ENCODE measurements around the gene HSD17B12. TPM values are rescaled to one million over a fixed set of nuclear protein-coding genes. Genes with fewer than 3 reads are reported as not detected.

The HSD17B12 gene
- total RNA-seq, 2 donors from 2014 or later = 40.6 to 52.4 TPM

DNA sequence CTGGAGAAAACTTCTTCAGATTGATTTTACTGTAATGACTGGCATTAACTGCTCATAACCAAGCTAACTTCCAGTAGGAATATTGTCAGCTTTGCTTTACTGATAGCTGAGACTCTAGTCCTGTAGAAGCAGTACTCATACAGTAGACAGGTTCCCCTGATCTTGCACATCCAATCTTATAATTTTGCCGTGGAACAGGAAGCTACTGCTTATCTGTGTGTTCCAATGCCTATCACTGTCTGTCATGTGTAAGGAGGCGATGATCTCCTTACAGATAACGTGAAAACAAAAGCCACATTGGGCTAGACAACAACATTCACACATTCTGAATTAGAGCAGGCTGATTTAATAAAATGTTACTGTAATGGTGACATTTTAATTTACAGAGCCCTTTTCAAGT is 13.2 kb downstream of the HSD17B12 start:
- no peaks in the 10 kb centered on the region for H3K9me3 Mint-ChIP-seq
- ATAC-seq = no peak
- DNase-seq (ENCODE audit: low spot score) = no peak
- no peak overlapping the region for H3K27ac Mint-ChIP-seq
- H3K36me3 Mint-ChIP-seq = peaks cover 10% of the 10 kb centered on the region
- H3K4me3 Mint-ChIP-seq = no peak overlapping the region
- H3K27me3 Mint-ChIP-seq = no peaks in the 10 kb centered on the region
- H3K4me1 Mint-ChIP-seq (ENCODE audit: low read depth in 2 of 2) = peaks cover 22 to 32% of the 10 kb centered on the region in 2 donors

- DNase-seq (ENCODE audit: low spot score) = no peak
- H3K36me3 Mint-ChIP-seq = peaks cover 10% of the 10 kb centered on the region
- no peak overlapping the region for H3K4me3 Mint-ChIP-seq
- H3K27ac Mint-ChIP-seq = no peak overlapping the region
- peaks cover 22 to 32% of the 10 kb centered on the region in 2 donors for H3K4me1 Mint-ChIP-seq (ENCODE audit: low read depth in 2 of 2)
- no peaks in the 10 kb centered on the region for H3K27me3 Mint-ChIP-seq
- H3K9me3 Mint-ChIP-seq = no peaks in the 10 kb centered on the region
- no peak for ATAC-seq
These were observed 13.9 kb downstream of the HSD17B12 start for GRCh38 chr11:43694477-43694876.

- Mint-ChIP-seq H3K27ac (no peak overlapping the region), H3K4me3 (no peak overlapping the region), H3K27me3 (no peaks in the 10 kb centered on the region), H3K9me3 (peaks cover 5% of the 10 kb centered on the region), H3K36me3 (peaks cover 8% of the 10 kb centered on the region), H3K4me1 (ENCODE audit: low read depth in 2 of 2) (peaks cover 9 to 18% of the 10 kb centered on the region in 2 donors)
- DNase-seq (ENCODE audit: low spot score) = no peak
- no peak for ATAC-seq
These were observed 17.1 kb downstream of the HSD17B12 start for GRCh38 chr11:43697679-43698078.

DNA sequence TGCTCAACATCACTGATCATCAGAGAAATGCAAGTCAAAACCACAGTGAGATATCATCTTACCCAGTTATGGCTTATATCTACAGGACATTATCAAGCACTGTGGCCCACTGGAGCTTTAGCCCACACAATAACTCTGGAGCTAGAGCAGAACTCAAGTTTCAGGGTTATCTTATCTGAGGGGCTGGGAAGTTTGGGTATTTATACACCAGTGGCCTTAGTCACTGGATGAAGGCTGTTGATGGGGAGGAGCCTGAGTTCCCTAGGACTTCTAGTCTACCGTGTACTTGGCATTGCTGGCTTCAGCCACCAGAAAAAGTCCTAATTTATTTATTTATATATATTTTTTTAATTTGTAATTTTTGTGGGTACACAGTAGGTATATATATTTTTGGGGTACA is 19.3 kb downstream of the HSD17B12 start:
- no peak overlapping the region for H3K4me3 Mint-ChIP-seq
- H3K4me1 Mint-ChIP-seq (ENCODE audit: low read depth in 2 of 2) = peaks cover 9 to 12% of the 10 kb centered on the region in 2 donors
- no peak for ATAC-seq
- peaks cover 5% of the 10 kb centered on the region for H3K9me3 Mint-ChIP-seq
- DNase-seq (ENCODE audit: low spot score) = no peak
- no peaks in the 10 kb centered on the region for H3K27me3 Mint-ChIP-seq
- peaks cover 12% of the 10 kb centered on the region for H3K36me3 Mint-ChIP-seq
- H3K27ac Mint-ChIP-seq = no peak overlapping the region

- H3K27me3 Mint-ChIP-seq = no peaks in the 10 kb centered on the region
- no peak for DNase-seq (ENCODE audit: low spot score)
- no peak overlapping the region for H3K27ac Mint-ChIP-seq
- H3K36me3 Mint-ChIP-seq = peaks cover 4% of the 10 kb centered on the region
- no peaks in the 10 kb centered on the region for H3K4me1 Mint-ChIP-seq (ENCODE audit: low read depth in 2 of 2)
- no peak for ATAC-seq
- H3K4me3 Mint-ChIP-seq = no peak overlapping the region
- H3K9me3 Mint-ChIP-seq = no peaks in the 10 kb centered on the region
These were observed 26.1 kb downstream of the HSD17B12 start for GRCh38 chr11:43706631-43707030.

DNA sequence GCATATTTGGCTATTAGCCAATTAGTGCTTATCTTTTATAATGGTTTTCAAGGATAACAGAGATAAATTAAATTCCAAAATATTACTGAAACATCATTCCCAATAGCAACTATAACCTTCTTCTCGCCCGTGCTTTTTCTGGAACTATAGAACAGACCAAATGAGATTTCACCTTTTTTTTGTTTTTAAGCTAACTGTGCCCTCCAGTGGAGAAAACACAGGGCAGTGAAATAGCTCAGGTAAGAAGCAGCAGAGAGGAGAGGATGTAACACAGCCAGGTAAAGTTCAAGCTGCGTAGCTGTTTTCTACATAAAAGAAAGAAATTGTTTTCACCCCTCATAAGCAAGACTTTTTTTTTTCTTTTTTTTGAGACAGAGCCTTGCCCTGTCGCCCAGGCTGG is 28.2 kb downstream of the HSD17B12 start:
- Mint-ChIP-seq H3K27ac (no peak overlapping the region), H3K9me3 (no peaks in the 10 kb centered on the region), H3K36me3 (peaks cover 3% of the 10 kb centered on the region), H3K4me3 (no peak overlapping the region), H3K27me3 (no peaks in the 10 kb centered on the region), H3K4me1 (ENCODE audit: low read depth in 2 of 2) (peaks cover 4% of the 10 kb centered on the region in 2 donors)
- DNase-seq (ENCODE audit: low spot score) (no peak), ATAC-seq (no peak)

DNA sequence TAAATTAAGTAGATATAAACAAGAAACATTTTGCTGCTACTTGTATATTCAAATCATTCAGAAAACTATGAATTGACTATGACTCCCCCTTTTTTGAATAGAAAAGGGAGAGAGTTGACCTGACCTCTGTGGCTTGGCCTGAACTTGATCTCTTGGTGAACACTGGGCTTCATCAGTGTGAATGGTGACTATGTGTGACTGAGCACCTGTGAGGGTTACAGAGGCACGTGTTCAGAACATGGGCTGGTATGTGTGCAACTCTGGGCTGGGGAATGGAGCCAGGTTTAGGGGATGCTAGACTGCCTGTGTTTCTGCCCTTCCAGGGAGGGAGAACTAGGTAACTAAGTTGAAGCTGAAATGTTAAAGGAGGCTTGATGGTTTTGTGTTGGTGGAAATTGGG is 29.2 kb downstream of the HSD17B12 start:
- Mint-ChIP-seq H3K36me3 (no peaks in the 10 kb centered on the region), H3K4me3 (no peak overlapping the region), H3K9me3 (no peaks in the 10 kb centered on the region), H3K27me3 (no peaks in the 10 kb centered on the region), H3K27ac (no peak overlapping the region), H3K4me1 (ENCODE audit: low read depth in 2 of 2) (peaks cover 4% of the 10 kb centered on the region in 2 donors)
- ATAC-seq (no peak), DNase-seq (ENCODE audit: low spot score) (no peak)

- no peaks in the 10 kb centered on the region for H3K9me3 Mint-ChIP-seq
- DNase-seq (ENCODE audit: low spot score) (no peak), ATAC-seq (no peak)
- H3K27ac Mint-ChIP-seq = no peak overlapping the region
- H3K36me3 Mint-ChIP-seq = no peaks in the 10 kb centered on the region
- no peak overlapping the region for H3K4me3 Mint-ChIP-seq
- H3K4me1 Mint-ChIP-seq (ENCODE audit: low read depth in 2 of 2) = peaks cover 4% of the 10 kb centered on the region in 2 donors
- no peaks in the 10 kb centered on the region for H3K27me3 Mint-ChIP-seq
These were observed 32.1 kb downstream of the HSD17B12 start for GRCh38 chr11:43712676-43713075.

DNA sequence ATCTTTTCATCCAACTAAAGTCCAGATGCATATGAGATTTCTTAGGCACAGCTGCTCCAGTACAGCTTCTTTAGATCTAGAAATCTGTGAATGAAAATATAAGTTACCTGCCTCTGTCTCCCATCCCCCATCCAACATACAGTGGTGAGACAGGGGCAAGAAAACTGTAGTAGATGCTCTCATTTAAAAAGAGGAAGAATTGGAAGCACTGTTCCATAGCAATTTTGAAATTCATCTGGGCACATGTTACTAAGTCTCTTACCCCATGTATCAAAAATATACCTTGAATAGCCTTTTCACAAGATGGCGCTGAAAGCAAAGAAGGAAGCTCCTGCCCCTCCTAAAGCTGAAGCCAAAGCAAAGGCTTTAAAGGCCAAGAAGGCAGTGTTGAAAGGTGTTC is 37.8 kb downstream of the HSD17B12 start:
- no peak overlapping the region for H3K27ac Mint-ChIP-seq
- ATAC-seq (no peak), DNase-seq (ENCODE audit: low spot score) (no peak)
- no peak overlapping the region for H3K4me3 Mint-ChIP-seq
- no peaks in the 10 kb centered on the region for H3K27me3 Mint-ChIP-seq
- H3K36me3 Mint-ChIP-seq = peaks cover 8% of the 10 kb centered on the region
- no peaks in the 10 kb centered on the region for H3K9me3 Mint-ChIP-seq
- peaks cover 0 to 4% of the 10 kb centered on the region in 2 donors for H3K4me1 Mint-ChIP-seq (ENCODE audit: low read depth in 2 of 2)

DNA sequence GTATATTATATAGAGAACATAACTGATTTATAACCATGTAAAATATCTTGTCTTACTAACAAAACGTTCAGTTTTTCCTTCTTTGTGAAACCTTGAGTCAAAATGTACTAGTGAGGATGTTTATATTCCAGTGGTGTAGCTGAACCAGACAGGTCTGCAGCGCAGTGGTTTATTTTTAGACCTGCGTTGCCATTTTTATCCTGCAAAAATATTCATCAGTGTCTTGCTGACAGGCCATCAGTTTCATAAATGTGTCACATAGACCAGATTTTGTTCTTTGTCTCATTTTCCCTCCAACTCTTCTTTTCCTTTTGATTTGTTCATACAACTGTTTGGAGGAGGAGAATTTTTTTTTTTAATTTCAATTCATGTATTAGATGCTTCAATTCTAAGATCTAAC is 43.1 kb downstream of the HSD17B12 start:
- no peak for DNase-seq (ENCODE audit: low spot score)
- Mint-ChIP-seq H3K27ac (no peak overlapping the region), H3K9me3 (no peaks in the 10 kb centered on the region), H3K4me1 (ENCODE audit: low read depth in 2 of 2) (peaks cover 0 to 4% of the 10 kb centered on the region in 2 donors), H3K4me3 (no peak overlapping the region), H3K36me3 (peaks cover 4% of the 10 kb centered on the region), H3K27me3 (no peaks in the 10 kb centered on the region)
- ATAC-seq = no peak

DNA sequence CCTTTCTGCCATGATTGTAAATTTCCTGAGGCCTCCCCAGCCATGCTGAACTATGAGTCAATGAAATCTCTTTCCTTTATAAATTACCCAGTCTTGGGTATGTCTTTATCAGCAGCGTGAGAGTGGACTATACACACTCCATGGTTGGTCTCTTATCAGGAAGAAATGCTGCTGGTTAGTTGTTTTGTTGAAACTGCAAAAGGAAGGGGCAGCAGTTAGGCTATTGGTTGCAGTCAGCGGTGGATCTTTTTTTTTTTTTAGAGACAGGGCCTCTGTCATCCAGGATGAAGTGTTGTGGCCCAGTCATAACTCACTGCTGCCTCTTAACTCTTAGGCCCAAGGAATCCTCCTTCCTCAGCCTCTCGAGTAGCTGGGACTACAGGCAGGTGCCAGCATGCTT is 51.7 kb downstream of the HSD17B12 start:
- no peaks in the 10 kb centered on the region for H3K27me3 Mint-ChIP-seq
- H3K4me3 Mint-ChIP-seq = no peak overlapping the region
- peaks cover 6% of the 10 kb centered on the region for H3K36me3 Mint-ChIP-seq
- H3K4me1 Mint-ChIP-seq (ENCODE audit: low read depth in 2 of 2) = peaks cover 11 to 29% of the 10 kb centered on the region in 2 donors
- no peak overlapping the region for H3K27ac Mint-ChIP-seq
- no peak for DNase-seq (ENCODE audit: low spot score)
- H3K9me3 Mint-ChIP-seq = no peaks in the 10 kb centered on the region
- no peak for ATAC-seq

GRCh38 chr11:43734256-43734655 is 53.7 kb downstream of the HSD17B12 start:
- no peak for ATAC-seq
- H3K9me3 Mint-ChIP-seq = no peaks in the 10 kb centered on the region
- peaks cover 6% of the 10 kb centered on the region for H3K36me3 Mint-ChIP-seq
- H3K27me3 Mint-ChIP-seq = no peaks in the 10 kb centered on the region
- no peak overlapping the region for H3K4me3 Mint-ChIP-seq
- H3K27ac Mint-ChIP-seq = no peak overlapping the region
- no peak for DNase-seq (ENCODE audit: low spot score)
- H3K4me1 Mint-ChIP-seq (ENCODE audit: low read depth in 2 of 2) = peaks cover 11 to 35% of the 10 kb centered on the region in 2 donors

- no peaks in the 10 kb centered on the region for H3K9me3 Mint-ChIP-seq
These were observed 54.6 kb downstream of the HSD17B12 start for GRCh38 chr11:43735115-43735514.

DNA sequence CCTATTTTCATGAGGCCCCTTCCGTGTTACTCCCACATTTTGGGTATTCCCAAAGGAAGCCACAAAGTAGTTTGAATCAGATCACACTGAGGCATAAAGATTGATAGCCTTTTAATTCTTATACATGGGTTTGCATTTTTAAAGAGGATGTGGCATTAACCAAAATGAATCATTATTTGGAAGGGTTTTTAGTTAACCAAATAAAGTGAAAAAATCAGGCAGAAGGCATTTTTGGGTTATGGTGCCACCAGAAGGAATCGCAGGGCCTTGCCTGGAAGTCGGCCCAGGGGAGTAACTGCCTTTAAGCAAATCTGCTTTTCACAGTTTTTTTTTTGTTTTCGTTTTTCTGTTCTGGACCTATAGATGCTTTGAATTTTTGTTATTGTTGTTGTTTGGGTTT is 55.4 kb downstream of the HSD17B12 start:
- Mint-ChIP-seq H3K4me3 (peak overlapping the region; percentile 11), H3K27ac (peak overlapping the region in 1 of 2 donors; percentile 44), H3K27me3 (no peaks in the 10 kb centered on the region), H3K36me3 (peaks cover 6% of the 10 kb centered on the region), H3K4me1 (ENCODE audit: low read depth in 2 of 2) (peaks cover 16 to 44% of the 10 kb centered on the region in 2 donors), H3K9me3 (no peaks in the 10 kb centered on the region)
- ATAC-seq = no peak
- DNase-seq (ENCODE audit: low spot score) = no peak

More at GRCh38 chr11:43735115-43735514, 54.6 kb downstream of the HSD17B12 start:
- Mint-ChIP-seq H3K4me3 (no peak overlapping the region), H3K36me3 (peaks cover 6% of the 10 kb centered on the region), H3K4me1 (ENCODE audit: low read depth in 2 of 2) (peaks cover 16 to 40% of the 10 kb centered on the region in 2 donors), H3K27ac (no peak overlapping the region), H3K27me3 (no peaks in the 10 kb centered on the region)
- no peak for ATAC-seq
- DNase-seq (ENCODE audit: low spot score) = no peak

DNA sequence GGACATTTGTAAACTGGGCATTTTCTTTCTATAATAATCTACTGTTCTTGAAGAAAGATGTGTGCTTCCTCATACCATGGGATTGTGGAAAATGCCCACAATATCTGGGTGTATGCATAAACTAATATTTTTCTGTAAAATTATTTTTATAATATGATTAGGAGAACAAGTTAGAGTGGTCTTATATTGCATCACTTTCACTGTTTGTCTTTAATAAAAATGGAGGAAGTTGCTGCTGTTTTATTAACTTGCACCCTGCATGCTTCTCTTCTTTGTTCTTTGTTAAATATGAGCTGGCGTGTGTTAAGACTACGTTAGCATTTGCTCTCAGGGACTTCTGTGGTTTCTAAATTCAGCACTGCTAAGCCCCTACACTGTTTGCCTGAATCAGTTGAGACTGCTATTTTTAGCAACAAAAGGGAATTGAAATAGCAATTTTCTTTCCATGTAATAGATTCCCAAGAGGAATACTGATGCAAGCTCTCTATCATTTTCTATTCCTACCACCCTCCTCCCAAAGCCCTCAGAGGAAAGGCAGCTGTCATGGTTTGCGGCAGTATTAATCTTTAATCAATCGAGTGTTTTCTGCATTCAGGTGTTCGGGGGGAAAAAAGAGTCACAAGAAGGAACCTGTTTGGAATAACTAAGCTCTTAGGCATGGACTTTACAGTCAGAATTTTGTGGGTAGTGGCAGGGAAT is 56.1 kb downstream of the HSD17B12 start:
- no peak for DNase-seq (ENCODE audit: low spot score)
- ATAC-seq = no peak
- peak overlapping the region in 1 of 2 donors; percentile 44 for H3K27ac Mint-ChIP-seq
- no peaks in the 10 kb centered on the region for H3K27me3 Mint-ChIP-seq
- H3K36me3 Mint-ChIP-seq = peaks cover 6% of the 10 kb centered on the region
- no peak overlapping the region for H3K4me3 Mint-ChIP-seq
- peaks cover 16 to 44% of the 10 kb centered on the region in 2 donors for H3K4me1 Mint-ChIP-seq (ENCODE audit: low read depth in 2 of 2)
- no peaks in the 10 kb centered on the region for H3K9me3 Mint-ChIP-seq
